C4-2B (cell line): ENCODE data around the gene OPCML.

Experiments used
- ZFX ChIP-seq: fragments of 450-650 bp; IDR thresholded peaks from 2 replicates; pipeline ENCODE4 v1.6.1; 2017
- TF ChIP-seq, protein P1 (sequence below): fragments of 450-650 bp; conservative IDR thresholded peaks from 2 replicates; pipeline ENCODE4 v1.5.1; 2017; ENCODE audit warnings: mild to moderate bottlenecking

DNA sequence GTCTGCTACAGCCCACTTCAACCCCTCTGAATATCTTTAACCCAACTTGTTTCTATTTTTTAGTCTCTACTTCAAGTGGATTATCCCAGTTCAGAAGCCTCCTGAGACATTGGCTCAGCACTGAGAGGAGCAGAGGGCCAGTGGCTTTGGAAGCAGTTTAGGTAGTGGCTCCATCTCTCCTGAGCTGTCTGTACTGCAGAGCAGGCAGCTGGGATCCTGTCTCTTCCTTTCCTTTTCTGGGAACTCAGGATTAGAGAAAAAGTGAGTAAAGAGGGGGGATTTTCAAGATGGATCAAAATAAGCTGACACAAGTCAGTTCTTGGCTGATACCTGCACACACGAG is 512.0 kb downstream of the OPCML start:
- TF ChIP-seq, protein P1, sequence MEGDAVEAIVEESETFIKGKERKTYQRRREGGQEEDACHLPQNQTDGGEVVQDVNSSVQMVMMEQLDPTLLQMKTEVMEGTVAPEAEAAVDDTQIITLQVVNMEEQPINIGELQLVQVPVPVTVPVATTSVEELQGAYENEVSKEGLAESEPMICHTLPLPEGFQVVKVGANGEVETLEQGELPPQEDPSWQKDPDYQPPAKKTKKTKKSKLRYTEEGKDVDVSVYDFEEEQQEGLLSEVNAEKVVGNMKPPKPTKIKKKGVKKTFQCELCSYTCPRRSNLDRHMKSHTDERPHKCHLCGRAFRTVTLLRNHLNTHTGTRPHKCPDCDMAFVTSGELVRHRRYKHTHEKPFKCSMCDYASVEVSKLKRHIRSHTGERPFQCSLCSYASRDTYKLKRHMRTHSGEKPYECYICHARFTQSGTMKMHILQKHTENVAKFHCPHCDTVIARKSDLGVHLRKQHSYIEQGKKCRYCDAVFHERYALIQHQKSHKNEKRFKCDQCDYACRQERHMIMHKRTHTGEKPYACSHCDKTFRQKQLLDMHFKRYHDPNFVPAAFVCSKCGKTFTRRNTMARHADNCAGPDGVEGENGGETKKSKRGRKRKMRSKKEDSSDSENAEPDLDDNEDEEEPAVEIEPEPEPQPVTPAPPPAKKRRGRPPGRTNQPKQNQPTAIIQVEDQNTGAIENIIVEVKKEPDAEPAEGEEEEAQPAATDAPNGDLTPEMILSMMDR, result no peak
- no peak for TF ChIP-seq ZFX
